ENCODE results near the gene ZFAND2B.

GRCh38 chr2:219252084-219252483 is 45.5 kb downstream of the ZFAND2B start:
- TF ChIP-seq POLR2A (IDR thresholded peaks at IDR 0.05) = no peak
- TF ChIP-seq CTCF (IDR thresholded peaks at IDR 0.05) = no peak
- no peak for TF ChIP-seq POLR2AphosphoS5 (IDR thresholded peaks at IDR 0.05)

Measured in gastroesophageal sphincter (tissue), 3 donors.